ENCODE data around the gene SUGP2.
"Not testable (repeated sequence)": the region's sequence is repeated elsewhere in the genome, so short reads cannot be mapped to it uniquely, and the experiment has no call there.

SUGP2 gene

DNA sequence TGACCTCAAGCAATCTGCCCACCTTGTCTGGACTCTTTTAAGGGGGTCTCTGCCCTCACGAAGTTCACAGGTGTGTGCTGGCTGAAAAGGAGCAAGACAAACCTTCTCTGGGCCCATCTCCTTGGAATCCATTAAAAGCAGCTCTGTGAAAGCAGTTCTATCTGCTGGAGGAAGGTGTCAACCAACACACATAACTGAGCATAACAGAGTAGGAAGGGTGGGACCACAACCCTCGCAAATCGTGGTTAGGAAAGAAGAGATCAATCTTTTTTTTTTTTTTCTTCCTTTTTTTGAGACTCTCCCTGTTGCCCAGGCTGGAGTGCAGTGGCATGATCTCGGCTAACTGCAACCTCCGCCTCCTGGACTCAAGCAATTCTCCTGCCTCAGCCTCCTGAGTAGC is 1.4 kb downstream of the SUGP2 start:
- no peak for DNase-seq

DNA sequence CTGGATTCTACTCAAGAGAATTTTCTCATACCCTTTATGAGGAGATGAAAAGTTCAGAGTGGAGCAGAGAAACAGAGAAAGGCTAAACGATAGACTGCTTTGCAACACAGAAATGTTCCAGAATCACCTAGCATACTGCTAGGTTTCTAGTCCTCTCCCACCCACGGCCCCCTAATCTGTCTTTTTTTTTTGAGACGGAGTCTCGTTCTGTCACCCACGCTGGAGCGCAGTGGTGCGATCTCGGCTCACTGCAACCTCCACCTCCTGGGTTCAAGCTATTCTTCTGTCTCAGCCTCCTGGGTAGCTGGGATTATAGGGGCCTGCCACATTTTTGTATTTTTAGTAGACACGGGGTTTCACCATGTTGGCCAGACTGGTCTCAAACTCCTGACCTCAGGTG is 4.8 kb downstream of the SUGP2 start:
- DNase-seq: no peak

DNA sequence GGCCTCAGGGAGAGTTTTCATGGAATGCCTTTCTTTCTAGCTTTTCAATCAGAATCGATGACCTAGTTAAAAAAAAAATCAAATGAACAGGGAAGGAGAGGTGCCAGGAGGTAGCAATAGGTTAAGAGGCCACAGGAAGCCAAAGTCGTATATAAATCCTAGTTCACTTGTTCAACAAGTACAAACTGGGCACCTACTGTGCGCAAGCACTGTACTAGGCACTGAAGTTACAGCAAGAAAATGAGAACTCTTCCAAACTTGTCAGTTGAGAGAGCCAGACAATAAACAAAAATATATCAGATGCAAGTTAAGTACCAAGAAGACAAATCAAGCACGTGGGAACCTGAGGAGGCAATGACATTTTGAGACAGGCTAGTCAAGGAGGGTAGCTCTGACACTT is 6.1 kb downstream of the SUGP2 start:
- no peak for DNase-seq

DNA sequence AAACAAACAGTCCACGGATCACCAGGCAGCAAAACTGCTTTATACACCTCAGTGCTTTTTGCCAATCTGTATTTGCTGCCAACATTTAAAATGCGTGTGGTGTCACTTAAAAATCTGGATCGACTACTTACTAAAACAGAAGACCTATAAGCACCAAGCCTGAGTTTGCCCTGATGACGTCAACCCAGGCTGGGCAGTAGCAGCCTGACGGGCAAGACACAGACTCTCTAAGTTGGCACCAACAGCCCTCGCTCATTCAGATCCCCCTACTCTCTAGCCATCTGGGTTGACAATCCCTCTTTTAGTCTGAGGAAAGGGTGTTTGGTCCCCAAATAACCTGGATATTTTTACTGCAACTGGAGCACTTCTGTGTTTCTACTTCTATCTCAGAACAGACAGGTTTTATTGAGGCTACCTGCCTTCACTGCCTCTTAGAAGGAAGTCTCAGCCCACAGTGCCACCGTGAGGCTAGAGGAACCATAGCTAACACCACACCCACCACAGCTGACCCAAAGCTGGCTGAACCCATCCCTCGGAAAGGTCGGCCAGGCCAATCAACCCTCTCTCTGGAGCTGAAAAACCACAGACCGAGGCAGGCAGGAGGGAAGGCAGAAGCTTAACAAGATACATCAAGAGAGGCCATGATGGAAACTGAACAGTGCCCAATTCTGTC is 6.9 kb downstream of the SUGP2 start:
- no peak for DNase-seq

DNA sequence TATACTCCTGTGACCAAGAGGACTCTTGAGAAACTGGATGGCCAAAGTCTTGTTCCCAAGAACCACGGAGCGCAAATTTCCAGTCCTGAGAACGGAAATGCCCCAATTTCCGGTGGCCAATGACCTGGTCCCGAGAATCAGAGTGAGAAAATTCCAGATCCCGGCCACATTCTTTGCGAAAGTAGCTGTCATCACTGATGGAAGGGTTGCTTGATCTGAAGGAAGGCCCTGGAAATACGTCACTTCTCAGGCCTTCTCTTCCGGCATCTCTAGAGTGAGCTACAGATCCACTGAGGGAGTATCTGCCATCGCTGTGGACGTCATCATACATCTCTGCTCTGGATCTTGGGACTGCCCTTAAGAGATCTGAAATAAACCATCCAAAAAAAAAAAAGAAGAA is 7.5 kb downstream of the SUGP2 start:
- no peak for DNase-seq

DNA sequence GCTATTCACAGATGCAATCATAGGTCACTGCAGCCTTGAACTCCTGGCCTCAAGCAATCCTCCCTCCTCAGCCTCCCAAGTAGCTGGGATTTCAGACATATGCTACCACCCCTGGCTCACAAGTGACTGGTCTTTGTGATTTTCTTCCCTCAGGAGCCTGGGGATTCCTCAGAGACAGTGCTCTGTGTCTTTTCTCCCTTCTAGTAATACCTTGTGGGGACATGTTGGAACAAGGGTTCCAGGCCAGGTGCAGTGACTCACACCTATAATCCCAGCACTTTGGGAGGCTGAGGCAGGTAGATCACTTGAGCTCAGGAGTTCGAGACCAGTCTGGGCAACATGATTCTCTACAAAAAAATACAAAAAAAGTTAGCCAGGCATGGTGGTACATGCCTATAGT is 9.9 kb downstream of the SUGP2 start:
- not testable (repeated sequence) for DNase-seq

DNA sequence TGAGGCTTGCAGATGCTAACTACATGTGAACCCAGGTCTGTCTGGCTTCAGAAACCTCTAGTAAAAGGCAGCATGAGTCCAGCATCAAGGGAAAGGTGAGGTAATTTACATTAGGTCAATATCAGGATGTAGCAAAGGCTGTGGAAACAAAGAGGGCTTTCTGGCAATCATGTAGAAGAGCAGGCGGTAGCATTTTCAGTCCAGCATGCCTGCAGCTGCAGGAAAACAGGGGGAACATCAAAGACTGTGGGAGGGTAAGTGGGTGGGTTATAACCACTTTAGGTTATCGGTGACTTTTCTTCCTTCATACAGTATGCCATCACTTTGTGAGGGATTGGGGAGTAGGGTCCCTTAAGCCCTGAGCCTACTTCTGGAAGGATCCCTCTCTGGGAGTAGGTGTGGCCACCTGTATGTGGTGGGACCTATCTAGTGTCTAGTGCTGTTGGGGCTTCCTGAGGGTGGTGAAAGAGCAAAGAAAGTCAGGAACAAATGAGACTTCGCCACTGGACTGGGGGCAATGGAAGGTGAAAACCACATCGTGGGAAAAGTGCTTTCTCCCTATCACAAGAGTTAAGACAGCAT is 10.8 kb downstream of the SUGP2 start:
- no peak for DNase-seq

DNA sequence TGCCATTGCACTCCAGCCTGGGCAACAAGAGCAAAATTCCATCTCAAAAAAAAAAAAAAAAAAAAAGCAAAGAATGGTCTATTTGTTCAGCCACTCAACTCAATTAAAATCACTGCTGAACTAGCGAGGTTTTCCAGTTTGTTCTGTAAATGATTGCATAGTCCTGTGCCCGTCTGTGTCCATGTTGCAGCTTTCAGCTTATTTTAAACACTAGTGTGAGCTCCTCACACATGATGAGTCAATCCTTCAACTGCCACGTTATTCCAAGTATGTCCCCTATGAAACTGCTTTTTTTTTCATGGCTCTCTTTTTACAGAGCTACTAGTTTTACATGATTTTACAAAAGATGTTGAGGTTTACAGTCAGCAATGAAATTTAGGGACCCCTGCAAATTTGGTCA is 12.2 kb downstream of the SUGP2 start:
- DNase-seq: no peak

DNA sequence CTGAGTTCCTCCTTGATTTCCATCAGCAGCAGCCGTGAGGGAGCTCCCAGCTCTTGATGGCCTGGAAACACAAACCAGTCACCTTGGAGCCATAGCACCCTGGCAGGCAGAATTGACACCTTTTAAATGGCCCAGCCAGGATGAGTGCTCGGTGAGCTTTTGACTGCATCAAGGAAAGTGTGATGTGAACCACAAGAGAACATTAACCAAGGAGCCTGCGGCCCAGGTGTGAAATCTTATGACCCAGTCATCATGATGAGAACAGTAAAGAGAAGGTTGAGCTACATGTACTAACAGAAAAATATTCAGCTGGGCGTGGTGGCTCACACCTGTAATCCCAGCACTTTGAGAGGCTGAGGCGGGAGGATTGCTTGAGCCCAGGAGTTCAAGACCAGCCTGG is 22.8 kb downstream of the SUGP2 start:
- DNase-seq: no peak

DNA sequence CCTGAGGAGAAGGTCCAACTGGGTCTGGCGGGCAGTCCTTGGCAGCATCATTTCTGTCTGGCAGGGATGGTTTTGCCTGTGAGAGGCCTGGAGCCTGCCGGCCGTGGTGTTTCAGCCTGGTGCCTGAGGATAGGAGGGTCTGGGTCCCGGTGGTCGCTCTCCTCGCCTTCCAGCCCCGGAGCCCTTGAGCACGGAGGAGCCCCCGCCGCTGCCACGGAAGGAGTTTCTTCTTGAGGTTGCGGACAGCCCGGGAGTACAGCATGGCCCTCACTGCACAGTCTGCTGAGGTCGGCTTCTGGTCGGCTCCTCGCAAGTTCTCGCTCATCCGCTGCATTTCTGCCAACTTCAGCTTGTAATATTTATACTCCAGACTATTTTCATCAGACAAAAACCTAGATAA is 23.4 kb downstream of the SUGP2 start:
- no peak for DNase-seq

DNA sequence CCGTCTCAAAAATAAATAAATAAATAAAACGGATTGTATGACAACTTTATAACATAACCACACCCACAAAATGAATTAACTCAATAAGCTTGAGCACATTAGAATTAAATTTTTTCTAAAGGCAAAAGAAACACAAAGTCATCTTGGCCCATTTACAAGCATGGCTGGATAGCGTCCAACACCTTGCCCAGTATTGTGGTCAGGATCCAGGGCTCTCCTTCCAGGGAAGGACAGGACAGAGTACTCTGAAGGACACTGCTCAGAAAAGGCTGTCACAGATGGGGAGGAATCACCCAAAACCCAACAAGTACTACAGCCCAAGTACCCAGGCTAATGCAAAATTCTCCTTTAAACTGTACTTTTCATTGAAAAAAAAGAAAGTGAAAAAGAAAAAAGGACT is 27.1 kb downstream of the SUGP2 start:
- DNase-seq: no peak

DNA sequence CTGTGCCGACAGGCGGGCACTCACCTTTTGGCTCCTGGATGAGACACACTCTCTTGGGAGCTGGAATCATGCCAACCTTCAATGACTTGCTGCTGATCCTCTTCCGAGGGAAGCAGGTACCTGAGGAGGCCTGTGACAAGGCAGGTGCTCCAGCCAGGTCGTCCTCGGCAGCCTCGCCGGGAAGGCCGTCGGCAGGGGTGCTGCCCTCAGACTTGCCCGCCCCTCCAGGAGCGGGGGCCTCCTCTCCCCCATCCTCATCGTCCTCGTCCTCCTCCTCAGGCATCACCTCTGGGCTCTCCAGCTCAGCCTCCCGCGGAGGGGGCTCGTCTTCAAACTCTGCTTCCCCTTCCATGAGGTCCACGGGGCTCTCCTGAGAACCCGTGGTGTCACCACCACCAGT is 29.2 kb downstream of the SUGP2 start:
- no peak for DNase-seq

DNA sequence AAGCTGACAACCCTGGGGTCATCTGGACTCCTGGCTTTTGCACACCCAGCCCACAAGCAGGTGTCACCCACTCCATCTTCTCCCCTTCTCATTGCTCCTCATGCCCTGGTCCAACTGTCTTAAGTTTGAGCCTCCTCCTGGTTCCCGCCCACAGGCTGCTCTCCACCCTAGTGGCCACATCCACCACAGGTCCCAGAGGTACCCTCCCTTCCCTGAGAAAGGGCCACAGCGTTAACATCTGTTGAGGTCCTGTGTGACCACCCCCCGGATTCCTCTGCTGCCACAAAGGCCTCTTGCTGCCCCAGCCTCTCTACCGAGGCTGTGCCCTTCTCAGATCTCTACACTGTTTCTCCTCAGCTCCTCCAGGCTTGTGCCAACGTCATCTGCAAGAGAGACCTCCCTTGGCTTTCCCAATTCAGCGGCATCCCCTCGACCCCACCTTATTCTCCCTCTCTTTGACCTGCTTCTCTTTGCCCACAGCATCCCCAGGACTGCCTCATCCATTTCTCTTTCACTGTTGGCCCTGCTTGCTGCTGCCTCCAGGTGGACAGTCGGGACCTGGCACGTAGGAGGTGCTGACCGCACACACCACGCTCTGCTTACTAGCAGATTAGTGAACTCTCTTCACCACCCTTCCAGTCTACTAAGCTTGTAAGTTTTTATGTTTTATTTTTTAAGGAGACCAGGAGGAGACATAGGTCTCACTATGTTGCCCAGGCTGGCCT is 33.3 kb downstream of the SUGP2 start:
- no peak for DNase-seq

DNA sequence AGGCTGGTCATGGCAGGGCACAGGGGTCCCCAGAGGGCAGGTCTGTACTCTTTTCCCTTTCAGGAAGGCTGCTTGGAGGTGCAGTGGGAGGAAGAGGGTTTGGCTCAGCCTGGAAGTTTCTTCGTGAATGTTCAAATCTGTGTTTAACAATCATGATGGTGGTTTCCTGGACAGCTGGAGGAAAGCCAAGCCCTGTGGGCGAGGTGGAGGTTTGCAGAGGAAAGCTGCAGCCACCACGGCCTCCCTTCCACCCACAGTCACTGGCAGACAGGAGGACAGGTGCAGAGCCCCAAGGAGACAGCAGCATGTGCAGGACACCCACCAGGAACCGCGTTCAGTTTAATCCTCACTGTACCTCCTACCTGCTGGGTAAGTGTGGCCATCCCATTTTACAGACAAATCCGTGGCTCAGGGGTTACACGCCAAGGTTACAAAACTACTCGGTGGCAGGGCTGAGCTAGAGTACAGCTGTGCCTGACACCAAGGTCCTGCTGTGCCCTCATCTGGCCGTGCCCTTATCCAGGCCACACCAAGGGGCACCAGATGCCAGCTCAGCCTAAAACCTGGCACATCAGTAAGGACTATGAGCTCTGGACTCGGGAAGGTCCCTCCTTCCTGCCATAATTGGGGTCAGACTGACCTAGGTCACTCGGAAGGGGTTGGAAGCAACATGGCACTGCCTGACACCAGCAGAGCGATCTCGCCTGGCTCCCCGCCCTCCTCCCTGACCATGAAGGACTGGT is 34.1 kb downstream of the SUGP2 start:
- DNase-seq: no peak

DNA sequence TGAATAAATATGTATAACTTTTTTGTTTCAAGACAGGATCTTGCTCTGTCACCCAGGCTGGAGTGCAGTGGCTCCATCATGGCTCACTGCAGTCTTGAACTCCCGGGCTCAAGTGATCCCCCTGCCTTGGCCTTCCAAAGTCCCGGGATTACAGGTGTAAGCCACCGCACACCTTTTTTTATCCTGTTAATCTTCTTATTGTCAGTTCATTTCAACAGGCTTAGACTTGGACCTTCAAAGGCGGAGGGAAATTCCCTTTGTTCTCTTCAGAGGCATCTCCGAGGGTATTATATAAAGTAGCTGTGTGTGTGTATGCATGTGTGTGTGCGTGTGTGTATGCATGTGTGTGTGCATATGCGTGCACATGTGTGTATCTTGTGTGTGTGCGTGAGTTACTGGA is 35.0 kb downstream of the SUGP2 start:
- no peak for DNase-seq

DNA sequence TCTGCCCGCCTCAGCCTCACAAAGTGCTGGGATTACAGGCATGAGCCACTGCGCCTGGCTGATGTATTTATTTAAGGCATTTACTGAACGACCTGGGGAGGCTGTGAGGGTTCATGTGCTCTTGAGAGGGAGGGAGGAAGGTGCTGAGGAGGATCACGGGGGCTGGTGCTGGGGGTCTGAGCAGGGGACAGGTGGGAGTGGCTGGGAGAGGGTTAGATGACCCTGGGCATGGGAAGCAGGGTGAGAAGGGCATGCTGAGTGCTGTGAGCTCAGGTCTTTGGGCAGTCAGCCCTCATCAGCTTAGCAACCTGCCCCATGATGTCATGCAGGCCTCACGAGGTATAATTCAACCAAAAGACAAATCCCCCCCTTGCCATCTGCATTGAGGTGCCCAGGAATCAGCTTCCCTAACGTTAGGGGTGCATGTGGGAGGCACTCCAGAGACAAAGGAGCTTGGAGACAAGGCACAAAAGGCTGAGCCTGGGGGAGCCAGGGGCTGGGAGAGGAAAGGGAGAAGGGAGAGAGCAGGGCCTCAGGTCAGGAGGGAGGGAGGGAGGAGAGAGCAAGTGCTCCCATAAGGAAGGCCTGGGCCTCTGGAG is 36.4 kb downstream of the SUGP2 start:
- DNase-seq: no peak

DNA sequence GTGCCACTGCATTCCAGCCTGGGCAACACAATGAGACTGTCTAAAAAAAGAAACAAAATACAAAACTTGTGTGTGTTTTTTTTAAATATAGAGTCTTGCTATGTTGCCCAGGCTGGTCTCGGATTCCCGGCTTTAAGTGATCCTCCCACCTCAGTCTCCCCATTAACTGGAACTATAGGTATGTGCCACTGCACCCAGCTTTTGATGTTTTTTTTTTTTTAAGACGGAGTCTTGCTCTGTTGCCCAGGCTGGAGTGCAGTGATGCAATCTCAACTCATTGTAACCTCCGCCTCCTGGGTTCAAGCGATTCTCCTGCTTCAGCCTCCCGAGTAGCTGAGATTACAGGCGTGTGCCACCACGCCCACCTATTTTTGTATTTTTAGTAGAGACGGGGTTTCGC is 37.0 kb downstream of the SUGP2 start:
- no peak for DNase-seq

DNA sequence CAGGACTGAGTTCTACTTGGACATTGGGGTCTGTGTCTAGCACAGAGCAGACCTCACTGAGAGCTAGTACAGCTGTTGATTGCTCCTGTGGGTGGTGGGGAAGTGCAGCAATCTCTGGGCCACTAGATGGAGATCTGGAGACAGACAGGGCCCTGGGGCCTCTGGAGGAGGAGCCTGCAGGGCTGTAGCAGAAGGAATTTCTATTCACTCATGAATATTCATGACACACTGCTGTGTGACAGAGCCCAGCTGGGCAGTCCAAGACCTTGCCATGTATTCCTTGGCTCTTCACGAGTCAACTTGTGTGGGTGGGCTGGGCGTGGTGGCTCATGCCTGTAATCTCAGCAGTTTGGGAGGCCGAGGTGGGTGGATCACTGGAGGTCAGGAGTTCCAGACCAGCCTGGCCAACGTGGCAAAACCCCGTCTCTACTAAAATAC is 37.5 kb downstream of the SUGP2 start:
- no peak for DNase-seq

DNA sequence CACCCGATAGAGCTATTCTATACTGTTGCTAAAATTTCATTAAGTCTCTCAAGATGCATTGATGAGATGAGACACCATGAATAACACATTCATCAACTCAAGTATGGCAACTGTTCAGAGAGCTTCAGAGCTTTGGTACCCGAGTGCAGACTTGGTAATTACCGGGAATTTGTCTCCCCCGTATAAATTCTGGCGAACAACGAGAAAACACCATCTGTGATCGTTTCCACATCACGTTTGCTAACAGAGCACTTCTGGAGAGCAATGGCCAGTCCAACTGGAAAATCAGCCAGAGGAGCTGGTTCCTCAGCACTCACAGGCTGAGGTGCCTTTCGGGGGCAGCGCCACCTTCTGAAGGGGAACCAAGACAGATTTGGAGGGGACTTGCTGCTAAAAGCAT is 40.2 kb downstream of the SUGP2 start:
- no peak for DNase-seq

DNA sequence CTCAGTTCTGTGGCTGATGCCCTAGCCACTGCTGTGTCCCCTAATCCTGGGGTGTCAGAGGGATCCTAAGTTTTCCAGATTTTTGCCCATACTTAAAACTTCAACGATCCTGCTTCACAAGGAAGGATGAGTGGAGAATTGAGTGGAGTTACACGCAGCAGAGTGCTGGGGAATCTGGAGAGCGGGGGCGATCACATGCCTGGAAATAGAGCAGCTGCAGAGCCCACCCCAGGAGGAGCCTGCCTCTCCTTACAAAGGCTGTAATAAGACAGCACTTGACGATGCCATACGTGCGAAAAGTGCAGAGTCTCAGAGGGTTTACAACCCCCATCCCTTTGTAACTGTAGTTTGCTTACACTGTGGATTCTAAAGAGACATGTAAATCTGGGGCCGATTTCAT is 40.6 kb downstream of the SUGP2 start:
- no peak for DNase-seq

DNA sequence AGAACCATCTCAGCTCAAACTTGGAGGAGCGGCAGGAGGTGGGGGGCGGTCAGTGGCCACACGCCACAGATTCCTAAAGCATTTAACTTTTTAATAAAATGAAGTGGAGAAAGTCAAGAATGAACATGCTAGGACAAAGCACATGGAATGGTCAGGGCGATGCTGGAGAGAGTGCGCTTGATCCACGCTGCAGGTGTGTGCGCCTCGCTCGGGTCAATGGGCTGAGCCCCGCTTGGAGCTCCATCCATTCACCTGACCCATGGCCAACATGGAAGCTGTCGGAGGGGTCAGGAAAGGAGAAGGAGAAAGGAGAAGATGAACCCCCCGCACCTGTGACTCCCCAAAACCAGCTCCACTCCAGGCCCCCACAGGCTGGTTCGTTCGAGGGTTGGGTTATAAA is 41.8 kb downstream of the SUGP2 start:
- no peak for DNase-seq

DNA sequence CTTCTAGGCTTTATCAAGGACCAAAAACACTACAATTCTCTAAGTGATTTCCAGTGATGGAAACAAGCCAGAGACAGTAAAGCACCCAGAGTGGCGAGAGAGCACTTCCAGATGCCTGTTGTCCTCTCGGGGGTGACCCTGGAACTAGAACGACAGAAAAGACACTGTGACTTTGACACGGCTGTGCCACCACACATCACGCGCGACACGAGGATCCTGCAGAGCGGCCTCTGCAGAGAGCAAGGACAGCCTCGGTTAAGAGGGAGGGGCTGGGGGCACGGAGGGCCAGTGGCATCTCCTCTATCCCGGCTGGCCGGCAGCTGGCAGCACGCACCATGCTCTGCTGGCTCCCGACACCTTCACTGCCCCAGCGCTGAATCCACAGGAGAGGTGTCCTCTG is 42.3 kb downstream of the SUGP2 start:
- DNase-seq: no peak

DNA sequence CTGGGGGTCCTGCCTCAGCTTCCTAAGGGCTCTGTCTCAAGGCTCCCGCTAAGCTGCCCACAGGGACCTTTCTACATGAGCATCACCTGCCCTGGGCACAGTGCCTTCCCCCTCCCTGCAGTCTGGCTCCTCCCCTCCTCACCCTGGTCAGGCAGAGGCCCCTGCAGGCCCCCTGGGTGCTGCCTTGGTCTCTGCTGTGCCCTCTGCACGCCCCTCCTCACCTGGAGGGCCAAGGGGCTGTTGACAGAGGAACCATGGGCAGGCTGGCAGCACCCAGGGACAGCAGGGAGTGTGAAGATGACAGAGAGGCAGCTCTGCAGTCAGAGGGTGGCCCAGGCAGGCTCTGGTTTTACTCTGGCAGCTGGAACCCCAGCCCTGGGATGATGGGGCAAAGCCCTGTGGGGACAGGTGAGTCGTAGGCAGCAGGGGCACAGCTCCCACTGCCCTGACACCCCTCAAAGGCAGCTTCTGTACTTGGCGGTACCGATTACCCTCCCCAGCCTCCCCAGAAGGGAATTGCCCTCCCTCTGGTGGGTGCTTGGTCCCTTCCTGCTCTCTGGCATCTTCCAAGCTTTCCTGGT is 43.1 kb downstream of the SUGP2 start:
- no peak for DNase-seq
